NCI-H524 (cell line): ENCODE measurements around the gene DMPK.
"Not testable (repeated sequence)": the region's sequence is repeated elsewhere in the genome, so short reads cannot be mapped to it uniquely, and the experiment has no call there.

ENCODE experiments used
- DNase-seq, 2 experiments: peaks; one replicate each; lab custom pipeline; 2025; lab: John Stamatoyannopoulos, UW

DMPK gene

GRCh38 chr19:45745606-45746005 is 36.7 kb downstream of the DMPK start:
- DNase-seq = no peak

GRCh38 chr19:45742969-45743368 is 39.3 kb downstream of the DMPK start:
- DNase-seq = no peak

GRCh38 chr19:45739498-45740439 is 42.5 kb downstream of the DMPK start:
- DNase-seq = no peak

GRCh38 chr19:45733160-45733810 is 49.0 kb downstream of the DMPK start, which contains the start of gene MEIOSIN:
Gene MEIOSIN, plus strand, starts transcription at chr19:45733439. Its CDS starts 1,938 bp downstream, at chr19:45735377.
- DNase-seq = no peak

- peak; percentile 96 to 98 for DNase-seq
Measured at GRCh38 chr19:45730368-45731288, 51.7 kb downstream of the DMPK start, which contains the start of gene FBXO46. Gene FBXO46, minus strand, starts transcription at chr19:45730896. Its CDS starts 17,401 bp downstream, at chr19:45713495.

- DNase-seq = no peak
Measured at GRCh38 chr19:45729800-45730290, 52.4 kb downstream of the DMPK start.

- not testable (repeated sequence) for DNase-seq
Measured at GRCh38 chr19:45728683-45729082, 53.6 kb downstream of the DMPK start.

- DNase-seq = not testable (repeated sequence)
Measured at GRCh38 chr19:45720065-45720464, 62.2 kb downstream of the DMPK start.
